Measurements from ENCODE around the gene DMTF1.

Gene DMTF1

DNA sequence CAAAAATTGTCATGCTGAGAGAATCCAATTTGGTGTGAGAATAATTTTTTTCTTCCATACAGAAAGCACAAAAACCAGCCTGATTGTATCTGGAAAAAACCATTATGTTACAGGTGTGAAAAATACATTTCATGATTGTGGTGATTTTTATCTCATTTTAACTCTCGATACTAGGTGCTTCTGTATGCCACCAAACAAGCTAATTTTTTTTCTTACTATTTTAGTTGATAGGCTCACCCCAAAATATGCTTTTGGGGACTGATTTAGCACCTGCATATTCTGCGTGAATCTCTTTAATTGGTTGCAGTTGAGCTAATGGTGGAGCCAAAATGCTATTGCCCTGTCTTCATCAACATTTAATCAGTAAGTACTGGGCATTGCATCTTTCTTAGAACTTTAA, 1.9 kb downstream of the DMTF1 start:
- no peak for DNase-seq (ENCODE audit: low read depth)
- TF ChIP-seq, protein P1, sequence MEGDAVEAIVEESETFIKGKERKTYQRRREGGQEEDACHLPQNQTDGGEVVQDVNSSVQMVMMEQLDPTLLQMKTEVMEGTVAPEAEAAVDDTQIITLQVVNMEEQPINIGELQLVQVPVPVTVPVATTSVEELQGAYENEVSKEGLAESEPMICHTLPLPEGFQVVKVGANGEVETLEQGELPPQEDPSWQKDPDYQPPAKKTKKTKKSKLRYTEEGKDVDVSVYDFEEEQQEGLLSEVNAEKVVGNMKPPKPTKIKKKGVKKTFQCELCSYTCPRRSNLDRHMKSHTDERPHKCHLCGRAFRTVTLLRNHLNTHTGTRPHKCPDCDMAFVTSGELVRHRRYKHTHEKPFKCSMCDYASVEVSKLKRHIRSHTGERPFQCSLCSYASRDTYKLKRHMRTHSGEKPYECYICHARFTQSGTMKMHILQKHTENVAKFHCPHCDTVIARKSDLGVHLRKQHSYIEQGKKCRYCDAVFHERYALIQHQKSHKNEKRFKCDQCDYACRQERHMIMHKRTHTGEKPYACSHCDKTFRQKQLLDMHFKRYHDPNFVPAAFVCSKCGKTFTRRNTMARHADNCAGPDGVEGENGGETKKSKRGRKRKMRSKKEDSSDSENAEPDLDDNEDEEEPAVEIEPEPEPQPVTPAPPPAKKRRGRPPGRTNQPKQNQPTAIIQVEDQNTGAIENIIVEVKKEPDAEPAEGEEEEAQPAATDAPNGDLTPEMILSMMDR (conservative IDR thresholded peaks at IDR 0.05; ENCODE audit: low read length), result no peak

DNA sequence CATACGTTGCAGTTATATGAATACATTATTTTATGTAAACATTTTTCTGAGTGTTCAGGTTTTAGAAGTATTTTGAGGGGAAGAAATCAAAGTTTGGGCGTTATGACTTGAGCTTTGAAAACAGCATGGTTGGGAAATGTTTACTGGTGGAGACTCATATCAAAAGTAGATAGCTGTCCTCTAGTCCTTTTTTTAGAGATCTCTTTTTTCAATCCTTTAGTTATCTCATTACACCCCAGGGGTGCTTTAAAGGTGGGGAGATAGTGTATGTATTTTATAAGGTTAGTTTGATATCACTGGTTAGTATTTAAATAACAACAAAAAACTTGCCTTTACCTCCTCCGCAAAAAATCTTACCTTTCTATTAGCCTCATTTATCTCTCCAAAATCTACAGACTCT, 2.3 kb downstream of the DMTF1 start:
- H3K4me3 ChIP-seq (ENCODE audit: low read length), result peak overlapping the region; percentile 79
- no peak for DNase-seq (ENCODE audit: low read depth)
- TF ChIP-seq, protein P1 (conservative IDR thresholded peaks at IDR 0.05; ENCODE audit: low read length), result no peak

More for the DNA sequence above, 1.9 kb downstream of the DMTF1 start:
- H3K4me3 ChIP-seq (ENCODE audit: low read length), result peak overlapping the region; percentile 79

DNA sequence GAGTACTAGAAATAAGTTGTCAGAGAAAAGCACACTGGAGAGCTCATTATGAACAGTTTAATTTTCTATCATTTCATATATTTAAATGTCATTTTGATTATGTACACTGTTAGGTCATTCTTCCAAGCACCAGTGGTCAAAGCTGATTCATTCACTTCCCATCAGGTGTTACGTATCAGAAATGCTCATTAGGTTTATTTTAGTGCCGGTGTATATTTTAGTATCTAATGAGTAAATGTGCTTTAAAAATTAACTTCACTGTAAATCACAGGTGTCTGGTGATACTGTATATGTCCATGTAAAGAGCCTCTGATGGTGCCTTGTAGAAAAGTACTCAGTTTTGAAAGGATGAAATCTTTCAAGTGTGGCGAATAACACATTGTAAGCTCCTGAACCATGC, 3.5 kb downstream of the DMTF1 start:
- DNase-seq (ENCODE audit: low read depth), result no peak
- H3K4me3 ChIP-seq (ENCODE audit: low read length), result no peak overlapping the region
- TF ChIP-seq, protein P1 (conservative IDR thresholded peaks at IDR 0.05; ENCODE audit: low read length), result no peak

DNA sequence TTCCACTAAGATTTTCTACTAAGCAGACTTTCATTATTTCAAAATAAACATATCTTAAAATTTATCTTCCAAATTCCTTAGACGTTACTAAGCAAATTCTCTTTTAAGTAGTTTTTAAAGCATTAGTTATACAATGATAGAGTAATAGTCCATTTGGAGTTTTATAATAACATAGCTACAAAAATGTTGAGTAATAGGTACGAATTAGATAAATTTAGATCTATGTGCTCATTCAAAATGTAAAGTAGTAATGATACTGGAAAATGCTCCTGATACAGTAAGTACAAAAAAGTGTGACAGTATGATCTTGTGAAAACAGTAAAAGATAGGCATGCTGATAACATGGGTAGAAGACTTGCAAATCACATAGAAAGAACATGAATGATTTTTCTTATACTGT, 4.5 kb downstream of the DMTF1 start:
- TF ChIP-seq, protein P1 (conservative IDR thresholded peaks at IDR 0.05; ENCODE audit: low read length), result no peak
- no peak for DNase-seq (ENCODE audit: low read depth)
- H3K4me3 ChIP-seq (ENCODE audit: low read length), result no peak overlapping the region

DNA sequence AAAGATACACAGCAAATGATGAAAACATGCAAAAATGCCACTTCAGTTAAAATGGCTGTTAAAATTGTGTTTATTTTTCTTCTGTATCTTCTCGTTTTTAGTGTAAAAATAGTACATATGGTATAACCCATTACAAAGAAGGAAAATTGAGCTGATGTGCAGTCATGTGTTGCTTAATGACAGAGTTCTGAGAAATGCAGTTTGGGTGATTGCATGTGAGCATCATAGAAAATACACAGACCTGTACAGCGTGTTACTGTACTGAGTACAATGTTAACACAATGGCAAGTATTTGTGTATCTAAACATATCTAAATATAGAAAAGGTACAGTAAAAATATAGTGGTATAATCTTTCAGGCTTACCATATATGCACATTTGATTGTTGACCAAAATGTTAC, 7.3 kb downstream of the DMTF1 start:
- no peak for DNase-seq (ENCODE audit: low read depth)
- TF ChIP-seq, protein P1 (conservative IDR thresholded peaks at IDR 0.05; ENCODE audit: low read length), result no peak
- H3K4me3 ChIP-seq (ENCODE audit: low read length), result no peak overlapping the region

DNA sequence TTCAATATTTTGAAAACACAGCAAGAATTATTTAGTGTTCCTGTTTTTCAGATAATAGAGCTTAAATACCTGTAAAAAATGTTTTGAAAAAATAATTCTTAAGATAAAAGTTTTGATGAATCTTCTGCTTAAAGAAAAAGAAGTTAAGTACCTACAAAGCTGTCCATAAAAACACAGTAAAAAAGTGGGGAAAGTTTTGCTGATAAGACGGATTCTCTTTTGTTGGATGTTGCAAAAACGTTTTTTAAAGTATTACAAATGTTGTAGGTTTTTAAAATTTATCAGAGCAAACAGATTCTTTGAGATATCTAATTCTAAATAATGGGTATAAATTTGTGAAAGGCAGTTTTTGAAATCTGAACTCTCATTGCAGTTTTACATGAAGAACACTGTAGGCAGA, 12.2 kb downstream of the DMTF1 start:
- H3K4me3 ChIP-seq (ENCODE audit: low read length), result no peak overlapping the region
- TF ChIP-seq, protein P1 (conservative IDR thresholded peaks at IDR 0.05; ENCODE audit: low read length), result no peak
- DNase-seq (ENCODE audit: low read depth), result no peak

DNA sequence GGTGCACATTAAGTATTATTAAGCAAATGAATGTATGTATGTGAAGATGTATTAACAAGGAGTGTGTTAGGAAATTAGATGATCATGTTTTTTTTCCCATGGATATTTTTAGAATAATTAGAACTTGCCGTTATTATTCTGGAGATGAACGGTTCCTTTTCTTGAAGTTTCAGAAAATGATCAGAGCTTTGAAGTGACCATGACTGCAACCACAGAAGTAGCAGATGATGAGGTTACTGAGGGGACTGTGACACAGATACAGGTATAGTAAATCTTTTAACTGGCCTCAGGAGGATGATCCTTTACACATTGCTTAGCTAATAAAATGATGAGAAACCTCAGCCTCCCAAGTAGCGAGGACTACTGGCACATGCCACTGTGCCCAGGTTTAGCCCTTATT, 18.6 kb downstream of the DMTF1 start:
- TF ChIP-seq, protein P1 (conservative IDR thresholded peaks at IDR 0.05; ENCODE audit: low read length), result no peak
- DNase-seq (ENCODE audit: low read depth), result no peak

More for the DNA sequence above, 18.6 kb downstream of the DMTF1 start:
- H3K4me3 ChIP-seq (ENCODE audit: low read length), result no peak overlapping the region

Data from AG10803 (cell line).